Cardiac muscle cell (in vitro differentiated cells and primary cell): ENCODE measurements around the gene FHOD3. TPM values are rescaled to one million over a fixed set of nuclear protein-coding genes. Genes with fewer than 3 reads are reported as not detected.

Source experiments
- DNase-seq, 2 donors: peaks; one replicate each; pipeline versions ENCODE4 v3.0.0 to v3.0.0-alpha.2; 2010 to 2017; ENCODE audit warnings: low read depth in 1 of 2, low spot score in 1 of 2
- H3K27ac ChIP-seq: fragments of 200-600 bp; sonication (generic); 2 replicates; pipeline ENCODE4 v1.5.1; 2016
- H3K27me3 ChIP-seq: fragments of 200-600 bp; sonication (generic); 2 replicates; pipeline ENCODE4 v1.6.0; 2016; ENCODE audit warnings: control low read depth
- H3K36me3 ChIP-seq: fragments of 200-600 bp; sonication (generic); 2 replicates; pipeline ENCODE4 v1.5.1; 2016; ENCODE audit warnings: control low read depth
- H3K4me1 ChIP-seq: fragments of 200-600 bp; sonication (generic); 2 replicates; pipeline ENCODE4 v1.8.1; 2017; ENCODE audit warnings: low read depth, mild to moderate bottlenecking, mixed run types
- H3K4me3 ChIP-seq: fragments of 200-600 bp; sonication (generic); 2 replicates; pipeline ENCODE4 v1.5.1; 2016; ENCODE audit warnings: mild to moderate bottlenecking
- H3K9me3 ChIP-seq: fragments of 200-600 bp; sonication (generic); 2 replicates; pipeline ENCODE4 v1.5.1; 2017; ENCODE audit warnings: low read depth, mild to moderate bottlenecking, control low read depth
- CTCF ChIP-seq: IDR thresholded peaks from 2 replicates; pipeline ENCODE4 v1.5.1; 2012; ENCODE audit warnings: low read depth, mild to moderate bottlenecking, low read length
- polyA plus RNA-seq: library from polyadenylated mRNA; unstranded; fragments of >200 nt; fragmentation: Nextera tagmentation; extraction: Ambion mirVana; gene quantifications from 2 replicates; pipeline ENCODE4 v1.2.1, GENCODE V29; 2016
- total RNA-seq: library from RNA; depleted of rRNA; stranded (reverse); fragments of >200 nt; gene quantifications from 2 replicates; pipeline ENCODE4 v1.2.3, GENCODE V29; 2016

FHOD3 gene
- total and polyA plus RNA-seq, 2 experiments from 2014 or later, result 127 to 347 TPM

GRCh38 chr18:36408606-36409005, 111.1 kb downstream of the FHOD3 start:
- H3K27me3 ChIP-seq, result no peaks in the 10 kb centered on the region
- no peak for DNase-seq

GRCh38 chr18:36409779-36410178, 112.3 kb downstream of the FHOD3 start:
- Histone ChIP-seq H3K4me3 (no peak overlapping the region), H3K4me1 (peaks cover 49% of the 10 kb centered on the region), H3K36me3 (no peaks in the 10 kb centered on the region), H3K9me3 (no peaks in the 10 kb centered on the region), H3K27me3 (no peaks in the 10 kb centered on the region), H3K27ac (no peak overlapping the region)
- DNase-seq, result no peak
- TF ChIP-seq CTCF, result no peak

More at GRCh38 chr18:36408606-36409005, 111.1 kb downstream of the FHOD3 start:
- Histone ChIP-seq H3K36me3 (no peaks in the 10 kb centered on the region), H3K9me3 (no peaks in the 10 kb centered on the region), H3K27ac (no peak overlapping the region), H3K4me1 (peaks cover 48% of the 10 kb centered on the region), H3K4me3 (no peak overlapping the region)
- TF ChIP-seq CTCF, result no peak

GRCh38 chr18:36410346-36410745, 112.8 kb downstream of the FHOD3 start:
- peaks cover 50% of the 10 kb centered on the region for H3K4me1 ChIP-seq
- TF ChIP-seq CTCF, result no peak
- DNase-seq, result no peak
- no peak overlapping the region for H3K4me3 ChIP-seq
- H3K27ac ChIP-seq, result no peak overlapping the region
- H3K27me3 ChIP-seq, result no peaks in the 10 kb centered on the region
- H3K9me3 ChIP-seq, result no peaks in the 10 kb centered on the region
- H3K36me3 ChIP-seq, result no peaks in the 10 kb centered on the region

- peak; percentile 62 to 68 for DNase-seq
These were observed 114.2 kb downstream of the FHOD3 start for GRCh38 chr18:36411745-36412168.

GRCh38 chr18:36412778-36413177, 115.3 kb downstream of the FHOD3 start:
- Histone ChIP-seq H3K4me3 (no peak overlapping the region), H3K27ac (peak overlapping the region; percentile 74), H3K4me1 (peaks cover 38% of the 10 kb centered on the region), H3K9me3 (no peaks in the 10 kb centered on the region), H3K36me3 (no peaks in the 10 kb centered on the region), H3K27me3 (no peaks in the 10 kb centered on the region)
- TF ChIP-seq CTCF, result peak; percentile 53
- DNase-seq, result peak; percentile 38 to 40

More at GRCh38 chr18:36411745-36412168, 114.2 kb downstream of the FHOD3 start:
- no peak overlapping the region for H3K4me3 ChIP-seq
- peak overlapping the region; percentile 74 for H3K27ac ChIP-seq
- H3K27me3 ChIP-seq, result no peaks in the 10 kb centered on the region
- no peaks in the 10 kb centered on the region for H3K36me3 ChIP-seq
- peak; percentile 62 for TF ChIP-seq CTCF
- H3K4me1 ChIP-seq, result peaks cover 42% of the 10 kb centered on the region
- H3K9me3 ChIP-seq, result no peaks in the 10 kb centered on the region
